A673 (cell line): ENCODE measurements around the gene BMPR1B. TPM values are rescaled to one million over a fixed set of nuclear protein-coding genes. Genes with fewer than 3 reads are reported as not detected.
A peak's percentile ranks its signal among the peaks of the same experiment; 100 is the strongest.

ENCODE experiments used
- BruUV-seq: library from RNA; stranded (reverse); fragments of 400-500 nt; replicated peaks from 2 replicates; lab custom pipeline; 2021; lab: Mats Ljungman, UMichigan
- CTCF ChIA-PET: fragments of 300-600 bp; sonication (Branson Sonifier 250); formaldehyde crosslinking; loops from one replicate; lab custom pipeline; 2022; ENCODE audit warnings: antibody characterized with exemption; lab: Charles Lee
- POLR2A ChIA-PET: fragments of 300-600 bp; sonication (Branson Sonifier 250); formaldehyde crosslinking; loops from one replicate; lab custom pipeline; 2022; ENCODE audit warnings: antibody characterized with exemption; ENCODE audit not compliant: low non-redundant PET; lab: Charles Lee
- DNase-seq: peaks from one replicate; pipeline ENCODE4 v3.0.0-alpha.2; 2015; ENCODE audit warnings: low spot score
- H3K27ac ChIP-seq: fragments of 200-600 bp; sonication (generic); 2 replicates; pipeline ENCODE4 v1.5.1; 2016; ENCODE audit warnings: mixed run types, low read depth, mild to moderate bottlenecking, mixed read lengths, antibody characterized with exemption, low read length; ENCODE audit not compliant: poor library complexity, severe bottlenecking
- H3K27me3 ChIP-seq: fragments of 200-600 bp; sonication (generic); replicated peaks from 2 replicates; pipeline ENCODE4 v1.6.1; 2017; ENCODE audit warnings: mixed run types, low read depth, mild to moderate bottlenecking, mixed read lengths, antibody characterized with exemption, low read length; ENCODE audit not compliant: insufficient read depth, poor library complexity
- H3K36me3 ChIP-seq: fragments of 200-600 bp; sonication (generic); 2 replicates; pipeline ENCODE4 v1.6.1; 2016; ENCODE audit warnings: mixed run types, mild to moderate bottlenecking, mixed read lengths, antibody characterized with exemption, low read length; ENCODE audit not compliant: insufficient read depth, poor library complexity, severe bottlenecking
- H3K4me1 ChIP-seq: fragments of 200-600 bp; sonication (generic); 2 replicates; pipeline ENCODE4 v1.6.1; 2017; ENCODE audit warnings: mixed run types, mild to moderate bottlenecking, mixed read lengths, antibody characterized with exemption, low read length; ENCODE audit not compliant: insufficient read depth, poor library complexity, severe bottlenecking
- H3K4me3 ChIP-seq: fragments of 200-600 bp; sonication (generic); 2 replicates; pipeline ENCODE4 v1.5.1; 2016; ENCODE audit warnings: low read depth, mixed run types, mild to moderate bottlenecking, mixed read lengths, low read length; ENCODE audit not compliant: poor library complexity, severe bottlenecking
- H3K9me3 ChIP-seq: fragments of 200-600 bp; sonication (generic); 2 replicates; pipeline ENCODE4 v1.6.1; 2016; ENCODE audit warnings: mixed run types, low read depth, mild to moderate bottlenecking, mixed read lengths, antibody characterized with exemption, low read length; ENCODE audit not compliant: poor library complexity, severe bottlenecking
- EZH2 ChIP-seq: fragments of 200-600 bp; sonication (generic); IDR thresholded peaks from 2 replicates; pipeline ENCODE4 v1.6.1; 2017; ENCODE audit warnings: borderline replicate concordance, low read depth, mild to moderate bottlenecking, mixed read lengths, antibody characterized with exemption, low read length; ENCODE audit not compliant: poor library complexity, severe bottlenecking
- intact Hi-C: fragments of 100-400 bp; cut with micrococcal nuclease; formaldehyde crosslinking; loops from one replicate; pipeline ENCODE4 v1.10.0; 2022; ENCODE audit not compliant: unreplicated experiment
- total RNA-seq: library from RNA; stranded (reverse); gene quantifications from 2 replicates; pipeline ENCODE4 v1.2.3, GENCODE V29; 2021
- TF ChIP-seq, protein P1 (sequence below): fragments of 300-800, 200-600 bp; sonication (generic); conservative IDR thresholded peaks from 2 replicates; pipeline ENCODE4 v1.5.1; 2017; ENCODE audit warnings: low read depth, mild to moderate bottlenecking, antibody characterized with exemption, low read length, moderate library complexity, mixed read lengths

The BMPR1B gene
- total RNA-seq, 1 experiment from 2014 or later: 2.2 TPM

DNA sequence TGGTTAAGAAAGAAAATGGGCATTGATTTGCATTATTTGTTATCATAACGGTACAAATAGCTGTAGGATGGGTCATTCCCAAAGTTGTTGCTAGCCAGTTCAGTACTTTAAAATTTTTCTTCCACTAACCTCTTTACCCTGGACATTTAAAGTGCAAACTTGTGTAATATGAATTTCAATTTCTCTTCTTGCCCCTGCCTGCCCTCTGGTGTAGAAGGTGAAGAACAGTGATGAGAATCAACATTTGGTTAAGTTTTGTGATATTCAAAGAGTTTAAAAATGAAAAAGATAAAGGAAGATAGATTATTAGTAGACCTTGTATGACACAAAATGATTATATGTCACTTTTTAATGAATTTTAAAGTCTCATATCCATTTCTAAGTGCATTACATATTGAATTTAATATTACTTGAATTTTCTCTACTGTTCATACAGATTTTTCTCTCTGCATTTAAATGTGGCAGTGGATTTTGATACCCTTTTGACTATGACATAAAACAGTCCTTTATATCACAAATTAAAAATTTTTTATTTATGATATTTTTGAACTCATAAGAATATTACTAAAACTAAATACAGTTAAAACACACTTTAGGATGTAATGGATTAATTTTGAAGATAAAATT is 337.7 kb downstream of the BMPR1B start:
- no peak for TF ChIP-seq EZH2
- TF ChIP-seq, protein P1, sequence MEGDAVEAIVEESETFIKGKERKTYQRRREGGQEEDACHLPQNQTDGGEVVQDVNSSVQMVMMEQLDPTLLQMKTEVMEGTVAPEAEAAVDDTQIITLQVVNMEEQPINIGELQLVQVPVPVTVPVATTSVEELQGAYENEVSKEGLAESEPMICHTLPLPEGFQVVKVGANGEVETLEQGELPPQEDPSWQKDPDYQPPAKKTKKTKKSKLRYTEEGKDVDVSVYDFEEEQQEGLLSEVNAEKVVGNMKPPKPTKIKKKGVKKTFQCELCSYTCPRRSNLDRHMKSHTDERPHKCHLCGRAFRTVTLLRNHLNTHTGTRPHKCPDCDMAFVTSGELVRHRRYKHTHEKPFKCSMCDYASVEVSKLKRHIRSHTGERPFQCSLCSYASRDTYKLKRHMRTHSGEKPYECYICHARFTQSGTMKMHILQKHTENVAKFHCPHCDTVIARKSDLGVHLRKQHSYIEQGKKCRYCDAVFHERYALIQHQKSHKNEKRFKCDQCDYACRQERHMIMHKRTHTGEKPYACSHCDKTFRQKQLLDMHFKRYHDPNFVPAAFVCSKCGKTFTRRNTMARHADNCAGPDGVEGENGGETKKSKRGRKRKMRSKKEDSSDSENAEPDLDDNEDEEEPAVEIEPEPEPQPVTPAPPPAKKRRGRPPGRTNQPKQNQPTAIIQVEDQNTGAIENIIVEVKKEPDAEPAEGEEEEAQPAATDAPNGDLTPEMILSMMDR: peak; percentile 61
- ChIA-PET POLR2A (no interaction called here), CTCF (no interaction called here)
- Histone ChIP-seq H3K27ac (no peak overlapping the region), H3K27me3 (no peaks in the 10 kb centered on the region), H3K9me3 (no peaks in the 10 kb centered on the region), H3K36me3 (no peaks in the 10 kb centered on the region), H3K4me1 (peaks cover 26% of the 10 kb centered on the region), H3K4me3 (no peak overlapping the region)
- peak; percentile 63 for DNase-seq
- intact Hi-C loops: loop anchor here (5.0 kb wide), 1 partner anchor 473 kb away; no protein-coding TSS in a partner anchor
- no TSS peak for BruUV-seq

DNA sequence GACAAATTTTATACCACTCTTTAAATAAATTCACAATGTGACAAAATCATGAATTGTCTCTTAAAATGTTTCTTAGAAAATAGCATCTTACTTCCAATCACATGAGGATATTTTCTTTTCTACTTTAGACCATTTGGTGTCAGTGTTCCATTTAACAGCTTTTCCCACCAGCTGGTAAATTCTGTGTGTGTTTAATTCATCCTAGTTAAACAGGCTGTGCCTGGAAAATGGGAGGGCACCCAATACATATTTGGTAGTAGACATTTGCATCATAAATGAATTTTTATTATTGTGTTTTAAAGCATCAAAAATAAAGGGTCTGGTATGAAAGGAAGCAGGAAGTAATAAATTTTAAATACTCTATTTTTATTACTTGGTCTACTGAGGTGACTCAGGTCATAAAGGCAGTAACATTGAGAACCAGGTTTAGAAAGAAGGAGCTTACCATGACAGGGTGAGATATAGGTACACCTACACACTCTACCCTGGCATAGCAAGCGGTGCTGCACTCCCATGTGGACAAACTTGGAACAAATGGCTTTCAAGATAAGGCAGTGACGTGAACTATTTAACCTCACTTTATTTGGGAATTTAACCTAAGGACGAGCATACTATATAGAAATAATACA is 344.5 kb downstream of the BMPR1B start:
- intact Hi-C loops: no loop called here
- CTCF ChIA-PET: interaction anchor here (0.6 kb wide), 1 partner anchor 69 kb away, joined by 3 read pairs; no protein-coding TSS in a partner anchor
- Histone ChIP-seq H3K27ac (no peak overlapping the region), H3K36me3 (no peaks in the 10 kb centered on the region), H3K4me3 (no peak overlapping the region), H3K27me3 (no peaks in the 10 kb centered on the region), H3K4me1 (peaks cover 6% of the 10 kb centered on the region), H3K9me3 (no peaks in the 10 kb centered on the region)
- DNase-seq: no peak
- TF ChIP-seq EZH2: no peak
- TF ChIP-seq, protein P1: no peak
- POLR2A ChIA-PET: no interaction called here
- no TSS peak for BruUV-seq

DNA sequence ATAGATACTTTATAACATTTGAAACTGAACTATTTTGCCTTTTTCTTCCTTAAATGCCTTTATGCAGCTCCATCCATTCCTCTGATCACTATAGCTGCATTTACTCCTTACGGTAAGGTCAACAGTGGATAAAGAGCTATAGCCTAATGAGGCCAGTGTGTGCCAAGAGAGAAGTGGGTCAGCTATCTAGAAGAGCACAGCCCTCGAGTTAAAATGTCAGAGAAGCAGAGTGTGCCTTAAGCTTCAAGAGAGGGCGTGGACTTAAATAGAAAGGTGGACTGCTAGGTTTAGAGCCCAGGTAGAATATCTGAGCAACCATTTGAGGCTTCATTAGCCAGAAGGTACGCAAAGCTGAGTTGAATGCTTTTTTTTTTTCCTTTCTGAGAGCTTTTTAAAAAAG is 347.4 kb downstream of the BMPR1B start:
- H3K9me3 ChIP-seq: no peaks in the 10 kb centered on the region
- TF ChIP-seq, protein P1: no peak
- TF ChIP-seq EZH2: no peak
- intact Hi-C loops: no loop called here
- no peaks in the 10 kb centered on the region for H3K36me3 ChIP-seq
- BruUV-seq: no TSS peak
- ChIA-PET CTCF (no interaction called here), POLR2A (no interaction called here)
- H3K27me3 ChIP-seq: no peaks in the 10 kb centered on the region
- H3K4me1 ChIP-seq: peaks cover 6% of the 10 kb centered on the region
- H3K27ac ChIP-seq: no peak overlapping the region
- H3K4me3 ChIP-seq: no peak overlapping the region
- DNase-seq: no peak
